ENCODE measurements around the gene NCEH1.
"Not testable (repeated sequence)": the region's sequence is repeated elsewhere in the genome, so short reads cannot be mapped to it uniquely, and the experiment has no call there.

Gene NCEH1, protein sequence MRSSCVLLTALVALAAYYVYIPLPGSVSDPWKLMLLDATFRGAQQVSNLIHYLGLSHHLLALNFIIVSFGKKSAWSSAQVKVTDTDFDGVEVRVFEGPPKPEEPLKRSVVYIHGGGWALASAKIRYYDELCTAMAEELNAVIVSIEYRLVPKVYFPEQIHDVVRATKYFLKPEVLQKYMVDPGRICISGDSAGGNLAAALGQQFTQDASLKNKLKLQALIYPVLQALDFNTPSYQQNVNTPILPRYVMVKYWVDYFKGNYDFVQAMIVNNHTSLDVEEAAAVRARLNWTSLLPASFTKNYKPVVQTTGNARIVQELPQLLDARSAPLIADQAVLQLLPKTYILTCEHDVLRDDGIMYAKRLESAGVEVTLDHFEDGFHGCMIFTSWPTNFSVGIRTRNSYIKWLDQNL

DNA sequence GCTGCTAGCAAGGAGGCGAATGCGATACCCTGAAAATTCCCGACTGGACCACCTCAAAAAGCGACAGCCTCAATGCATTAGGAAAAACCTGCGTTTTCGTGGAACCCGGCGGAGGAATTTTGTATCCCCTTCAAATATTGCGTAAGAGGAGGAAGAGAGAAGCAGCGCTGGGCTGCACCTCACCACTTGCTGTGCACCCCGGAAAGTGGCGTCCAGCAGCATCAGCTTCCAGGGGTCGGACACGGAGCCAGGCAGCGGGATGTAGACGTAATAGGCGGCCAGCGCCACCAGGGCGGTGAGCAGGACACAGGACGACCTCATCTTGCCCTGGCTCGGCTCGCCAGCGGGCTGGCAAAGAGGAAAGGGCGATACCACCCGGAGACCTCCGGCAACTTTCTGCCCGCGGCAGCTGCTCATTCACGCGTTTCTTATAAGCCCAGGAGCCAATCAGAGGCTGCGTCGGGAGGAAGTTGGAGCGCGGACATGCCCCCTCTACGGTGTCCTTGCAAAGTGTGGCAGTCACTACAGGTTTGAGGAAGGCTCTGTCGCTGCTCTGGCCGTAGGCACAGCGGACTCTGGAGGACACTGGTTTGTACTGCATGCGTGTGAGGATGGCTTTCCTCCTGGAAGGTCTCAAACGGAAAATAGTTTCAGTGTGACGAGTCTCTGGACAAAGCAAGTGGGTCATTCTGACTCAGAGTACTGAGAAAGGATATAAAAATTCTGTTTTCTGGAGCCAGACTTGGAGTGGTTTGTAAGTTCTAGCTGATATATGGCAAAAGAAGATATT, at the start of gene NCEH1:
NCEH1 (minus strand) TSS at position 404 of the 790 bp plus-strand sequence; CDS start at position 321, 83 bp downstream.
- DNase-seq (ENCODE audit: low spot score), result peak; percentile 91
- peak within 1 kb of the TSS; percentile 92 for H3K27ac ChIP-seq
- CTCF ChIA-PET, result interaction anchor here (0.6 to 2.4 kb wide), 19 partner anchors 8 to 916 kb away, joined by 3 to 20 read pairs (median 3); partner anchors contain the start of gene ECT2
- TF ChIP-seq CTCF (conservative IDR thresholded peaks at IDR 0.05; ENCODE audit: low read depth), result peak; percentile 93
- POLR2A ChIA-PET (ENCODE audit: low non-redundant PET), result interaction anchor here (0.6 kb wide), 1 partner anchor 36 kb away, joined by 6 read pairs; no protein-coding TSS in a partner anchor

GRCh38 chr3:172760416-172760815, 49.5 kb upstream of the NCEH1 start:
- CTCF ChIA-PET; POLR2A ChIA-PET (ENCODE audit: low non-redundant PET): not testable (repeated sequence)

DNA sequence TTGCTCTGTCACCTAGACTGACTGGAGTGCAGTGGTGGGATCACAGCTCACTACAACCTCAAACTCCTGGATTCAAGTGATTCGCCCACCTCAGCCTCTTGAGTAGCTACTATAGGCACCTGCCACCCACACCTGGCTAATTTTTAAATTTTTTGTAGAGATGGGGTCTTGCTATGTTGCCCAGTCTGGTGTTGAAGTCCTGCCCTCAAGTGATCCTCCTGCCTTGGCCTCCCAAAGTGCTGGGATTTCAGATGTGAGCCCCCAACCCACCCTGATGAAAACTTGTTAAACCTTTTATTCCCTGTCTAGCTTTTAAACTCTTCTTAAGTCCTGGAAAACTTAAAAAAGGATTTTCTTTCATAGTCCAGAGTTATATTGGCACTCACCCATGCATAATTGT, 42.3 kb upstream of the NCEH1 start:
- DNase-seq (ENCODE audit: low spot score), result no peak
- ChIA-PET POLR2A (ENCODE audit: low non-redundant PET) (no interaction called here), CTCF (interaction anchor here (1.2 kb wide), 1 partner anchor 80 kb away, joined by 3 read pairs; no protein-coding TSS in a partner anchor)
- TF ChIP-seq CTCF (conservative IDR thresholded peaks at IDR 0.05; ENCODE audit: low read depth), result no peak
- no peak overlapping the region for H3K27ac ChIP-seq

More at GRCh38 chr3:172760416-172760815, 49.5 kb upstream of the NCEH1 start:
- not testable (repeated sequence) for DNase-seq (ENCODE audit: low spot score); H3K27ac ChIP-seq

DNA sequence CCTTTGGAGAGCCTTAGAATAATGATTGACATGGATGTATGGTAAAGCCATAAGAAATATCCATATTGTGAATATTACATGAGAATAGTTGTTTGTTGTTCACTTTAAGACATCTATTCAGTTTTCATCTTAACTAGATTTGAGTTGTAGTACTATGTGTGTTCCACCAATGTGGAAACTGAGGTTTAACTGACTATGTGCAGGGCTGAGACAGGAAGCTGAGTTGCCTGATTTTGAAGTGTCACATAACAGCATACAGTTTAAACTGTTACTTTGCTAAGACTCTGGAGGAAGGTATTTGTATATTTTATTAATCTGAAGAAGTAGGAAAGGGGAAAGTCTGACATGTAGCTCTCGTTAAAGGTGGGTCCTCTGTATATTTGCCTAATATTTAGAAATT, 41.8 kb upstream of the NCEH1 start:
- H3K27ac ChIP-seq, result no peak overlapping the region
- ChIA-PET CTCF (interaction anchor here (0.9 to 1.2 kb wide), 2 partner anchors 10 to 80 kb away, joined by 3 to 4 read pairs; no protein-coding TSS in a partner anchor), POLR2A (ENCODE audit: low non-redundant PET) (no interaction called here)
- no peak for TF ChIP-seq CTCF (conservative IDR thresholded peaks at IDR 0.05; ENCODE audit: low read depth)
- no peak for DNase-seq (ENCODE audit: low spot score)

- H3K27ac ChIP-seq, result peak overlapping the region; percentile 95
- DNase-seq (ENCODE audit: low spot score), result peak; percentile 30
- POLR2A ChIA-PET (ENCODE audit: low non-redundant PET), result no interaction called here
- CTCF ChIA-PET, result interaction anchor here (0.7 to 1.3 kb wide), 6 partner anchors 35 to 67 kb away, joined by 3 to 8 read pairs (median 4); partner anchors contain the start of gene NCEH1
- TF ChIP-seq CTCF (conservative IDR thresholded peaks at IDR 0.05; ENCODE audit: low read depth), result no peak
Measured at GRCh38 chr3:172751175-172751704, 40.4 kb upstream of the NCEH1 start.

- DNase-seq (ENCODE audit: low spot score), result peak; percentile 99
- H3K27ac ChIP-seq, result peak within 1 kb of the TSS; percentile 95
- POLR2A ChIA-PET (ENCODE audit: low non-redundant PET), result interaction anchor here (0.5 to 0.6 kb wide), 2 partner anchors 126 to 435 kb away, joined by 7 to 8 read pairs; no protein-coding TSS in a partner anchor
- CTCF ChIA-PET, result interaction anchor here (0.6 to 1.3 kb wide), 14 partner anchors 25 to 943 kb away, joined by 3 to 8 read pairs (median 4); partner anchors contain the start of gene NCEH1
- peak; percentile 88 for TF ChIP-seq CTCF (conservative IDR thresholded peaks at IDR 0.05; ENCODE audit: low read depth)
Measured at GRCh38 chr3:172750368-172751174, 39.7 kb upstream of the NCEH1 start, which contains the start of gene ECT2. TSS of gene ECT2 (plus strand) at chr3:172750726. CDS start at chr3:172754531, 3,805 bp downstream.

Data from RWPE1 (cell line).